ENCODE data around the gene PEDS1.
"Not testable (repeated sequence)": the region's sequence is repeated elsewhere in the genome, so short reads cannot be mapped to it uniquely, and the experiment has no call there.

PEDS1 gene

DNA sequence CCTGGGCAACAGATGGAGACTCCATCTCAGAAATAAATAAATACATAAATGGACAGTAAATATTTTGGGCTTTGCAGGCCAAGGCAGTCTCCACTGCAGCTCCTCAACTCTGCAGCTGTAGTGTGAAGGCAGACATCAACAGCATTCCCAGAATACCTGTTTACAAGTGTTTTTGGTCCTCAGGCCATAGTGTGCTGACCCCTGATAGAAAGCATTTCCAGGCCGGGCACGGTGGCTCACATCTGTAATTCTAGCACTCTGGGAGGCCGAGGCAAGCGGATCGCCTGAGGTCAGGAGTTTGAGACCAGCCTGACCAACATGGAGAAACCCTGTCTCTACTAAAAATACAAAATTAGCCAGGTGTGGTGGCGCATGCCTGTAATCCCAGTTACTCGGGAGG, 18.4 kb downstream of the PEDS1 start:
- POLR2A ChIA-PET; H3K9me3 ChIP-seq (ENCODE audit: control insufficient read depth, insufficient read depth, low read depth, low read length); H3K27ac ChIP-seq (ENCODE audit: extremely low read depth, low read depth, low read length); H3K4me1 ChIP-seq (ENCODE audit: control insufficient read depth, insufficient read depth, low read length); H3K4me3 ChIP-seq (ENCODE audit: low read depth, low read length): not testable (repeated sequence)
- H3K36me3 ChIP-seq (ENCODE audit: control insufficient read depth in 2 of 2, insufficient read depth in 1 of 2, low read length in 2 of 2): peaks cover 7 to 82% of the 10 kb centered on the region in 2 experiments; a peak in 2 of 3 replicates
- CTCF ChIA-PET: interaction anchor here (0.8 to 1.9 kb wide), 3 partner anchors 11 to 64 kb away, joined by 3 to 6 read pairs (median 4); no protein-coding TSS in a partner anchor

DNA sequence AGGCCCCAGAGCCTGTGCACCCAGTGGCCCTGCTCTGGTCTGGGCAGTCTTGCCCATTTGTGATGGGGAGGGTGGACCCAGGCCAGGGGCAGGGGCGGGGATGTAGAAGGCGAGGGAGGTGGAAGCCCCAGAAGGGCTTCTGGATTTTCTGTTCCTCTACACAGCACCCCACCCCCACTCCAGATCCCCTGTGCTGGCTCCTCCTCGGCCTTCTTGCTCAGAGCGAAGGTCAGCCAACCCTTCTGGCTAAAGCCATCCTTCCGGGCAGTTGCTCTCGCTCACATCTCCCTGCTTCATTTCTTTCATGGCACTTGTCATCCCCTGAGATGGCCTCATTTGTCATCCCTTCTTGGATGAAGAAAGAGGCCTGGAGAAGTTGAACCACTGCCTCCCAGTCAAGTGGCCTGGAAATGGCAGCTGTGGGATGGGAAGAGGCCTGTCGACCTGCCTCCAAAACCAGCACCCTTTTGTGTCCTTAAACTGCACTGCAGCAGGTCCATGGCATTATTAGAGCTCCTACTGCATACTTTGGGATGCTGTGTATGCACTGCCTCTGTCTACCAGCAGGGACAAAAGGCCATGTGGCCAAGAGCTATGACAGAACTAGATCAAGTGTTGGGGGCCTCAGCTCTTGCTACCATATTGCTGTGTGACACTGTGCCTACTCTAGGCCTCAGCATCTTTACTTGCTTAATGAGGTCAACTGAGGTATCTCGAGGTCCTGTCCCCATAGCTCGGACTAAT, 19.9 kb downstream of the PEDS1 start:
- CTCF ChIA-PET: interaction anchor here (1.4 to 1.9 kb wide), 3 partner anchors 15 to 62 kb away, joined by 4 to 6 read pairs (median 4); no protein-coding TSS in a partner anchor
- Histone ChIP-seq H3K4me1 (ENCODE audit: control insufficient read depth, insufficient read depth, low read length) (no peaks in the 10 kb centered on the region), H3K27ac (ENCODE audit: extremely low read depth, low read depth, low read length) (no peak overlapping the region), H3K36me3 (ENCODE audit: control insufficient read depth in 2 of 2, insufficient read depth in 1 of 2, low read length in 2 of 2) (peaks cover 7 to 84% of the 10 kb centered on the region in 2 experiments; a peak in 2 of 3 replicates), H3K4me3 (ENCODE audit: low read depth, low read length) (no peak overlapping the region), H3K9me3 (ENCODE audit: control insufficient read depth, insufficient read depth, low read depth, low read length) (no peaks in the 10 kb centered on the region)
- POLR2A ChIA-PET: interaction anchor here (0.7 to 1.4 kb wide), 2 partner anchors 11 to 218 kb away, joined by 3 to 8 read pairs; partner anchors contain the start of gene SPATA2
- TF ChIP-seq, protein P1, sequence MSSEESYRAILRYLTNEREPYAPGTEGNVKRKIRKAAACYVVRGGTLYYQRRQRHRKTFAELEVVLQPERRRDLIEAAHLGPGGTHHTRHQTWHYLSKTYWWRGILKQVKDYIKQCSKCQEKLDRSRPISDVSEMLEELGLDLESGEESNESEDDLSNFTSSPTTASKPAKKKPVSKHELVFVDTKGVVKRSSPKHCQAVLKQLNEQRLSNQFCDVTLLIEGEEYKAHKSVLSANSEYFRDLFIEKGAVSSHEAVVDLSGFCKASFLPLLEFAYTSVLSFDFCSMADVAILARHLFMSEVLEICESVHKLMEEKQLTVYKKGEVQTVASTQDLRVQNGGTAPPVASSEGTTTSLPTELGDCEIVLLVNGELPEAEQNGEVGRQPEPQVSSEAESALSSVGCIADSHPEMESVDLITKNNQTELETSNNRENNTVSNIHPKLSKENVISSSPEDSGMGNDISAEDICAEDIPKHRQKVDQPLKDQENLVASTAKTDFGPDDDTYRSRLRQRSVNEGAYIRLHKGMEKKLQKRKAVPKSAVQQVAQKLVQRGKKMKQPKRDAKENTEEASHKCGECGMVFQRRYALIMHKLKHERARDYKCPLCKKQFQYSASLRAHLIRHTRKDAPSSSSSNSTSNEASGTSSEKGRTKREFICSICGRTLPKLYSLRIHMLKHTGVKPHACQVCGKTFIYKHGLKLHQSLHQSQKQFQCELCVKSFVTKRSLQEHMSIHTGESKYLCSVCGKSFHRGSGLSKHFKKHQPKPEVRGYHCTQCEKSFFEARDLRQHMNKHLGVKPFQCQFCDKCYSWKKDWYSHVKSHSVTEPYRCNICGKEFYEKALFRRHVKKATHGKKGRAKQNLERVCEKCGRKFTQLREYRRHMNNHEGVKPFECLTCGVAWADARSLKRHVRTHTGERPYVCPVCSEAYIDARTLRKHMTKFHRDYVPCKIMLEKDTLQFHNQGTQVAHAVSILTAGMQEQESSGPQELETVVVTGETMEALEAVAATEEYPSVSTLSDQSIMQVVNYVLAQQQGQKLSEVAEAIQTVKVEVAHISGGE (tag by site-specific recombination; conservative IDR thresholded peaks at IDR 0.05; ENCODE audit: low read depth): no peak
- no peak for TF ChIP-seq ZNF266 (tag by site-specific recombination; IDR thresholded peaks at IDR 0.05; ENCODE audit: low read depth)
- TF ChIP-seq, protein P2, sequence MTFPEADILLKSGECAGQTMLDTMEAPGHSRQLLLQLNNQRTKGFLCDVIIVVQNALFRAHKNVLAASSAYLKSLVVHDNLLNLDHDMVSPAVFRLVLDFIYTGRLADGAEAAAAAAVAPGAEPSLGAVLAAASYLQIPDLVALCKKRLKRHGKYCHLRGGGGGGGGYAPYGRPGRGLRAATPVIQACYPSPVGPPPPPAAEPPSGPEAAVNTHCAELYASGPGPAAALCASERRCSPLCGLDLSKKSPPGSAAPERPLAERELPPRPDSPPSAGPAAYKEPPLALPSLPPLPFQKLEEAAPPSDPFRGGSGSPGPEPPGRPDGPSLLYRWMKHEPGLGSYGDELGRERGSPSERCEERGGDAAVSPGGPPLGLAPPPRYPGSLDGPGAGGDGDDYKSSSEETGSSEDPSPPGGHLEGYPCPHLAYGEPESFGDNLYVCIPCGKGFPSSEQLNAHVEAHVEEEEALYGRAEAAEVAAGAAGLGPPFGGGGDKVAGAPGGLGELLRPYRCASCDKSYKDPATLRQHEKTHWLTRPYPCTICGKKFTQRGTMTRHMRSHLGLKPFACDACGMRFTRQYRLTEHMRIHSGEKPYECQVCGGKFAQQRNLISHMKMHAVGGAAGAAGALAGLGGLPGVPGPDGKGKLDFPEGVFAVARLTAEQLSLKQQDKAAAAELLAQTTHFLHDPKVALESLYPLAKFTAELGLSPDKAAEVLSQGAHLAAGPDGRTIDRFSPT (tag by site-specific recombination; IDR thresholded peaks at IDR 0.05): no peak
- TF ChIP-seq, protein P3, sequence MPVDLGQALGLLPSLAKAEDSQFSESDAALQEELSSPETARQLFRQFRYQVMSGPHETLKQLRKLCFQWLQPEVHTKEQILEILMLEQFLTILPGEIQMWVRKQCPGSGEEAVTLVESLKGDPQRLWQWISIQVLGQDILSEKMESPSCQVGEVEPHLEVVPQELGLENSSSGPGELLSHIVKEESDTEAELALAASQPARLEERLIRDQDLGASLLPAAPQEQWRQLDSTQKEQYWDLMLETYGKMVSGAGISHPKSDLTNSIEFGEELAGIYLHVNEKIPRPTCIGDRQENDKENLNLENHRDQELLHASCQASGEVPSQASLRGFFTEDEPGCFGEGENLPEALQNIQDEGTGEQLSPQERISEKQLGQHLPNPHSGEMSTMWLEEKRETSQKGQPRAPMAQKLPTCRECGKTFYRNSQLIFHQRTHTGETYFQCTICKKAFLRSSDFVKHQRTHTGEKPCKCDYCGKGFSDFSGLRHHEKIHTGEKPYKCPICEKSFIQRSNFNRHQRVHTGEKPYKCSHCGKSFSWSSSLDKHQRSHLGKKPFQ (tag by site-specific recombination; IDR thresholded peaks at IDR 0.05): no peak

DNA sequence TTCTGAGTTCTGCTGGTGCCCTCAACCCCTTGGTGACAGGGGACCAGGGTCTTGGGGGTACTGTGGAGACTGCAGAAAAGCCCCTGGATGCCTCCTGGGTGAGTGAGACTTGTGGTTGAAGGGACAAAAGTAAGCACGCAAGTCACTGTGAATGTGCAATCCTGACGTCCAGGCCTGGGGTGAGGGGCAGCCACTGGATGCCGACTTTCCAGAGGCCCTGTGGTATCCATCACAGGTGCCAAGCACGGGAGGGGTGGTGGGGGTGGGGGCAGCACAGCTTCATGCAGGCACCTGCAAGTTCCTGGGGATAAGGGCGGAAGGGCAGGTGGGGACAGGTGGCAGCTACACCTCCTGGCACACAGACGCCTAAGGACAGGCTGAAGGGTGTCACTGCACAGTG, 20.5 kb downstream of the PEDS1 start:
- no peak overlapping the region for H3K27ac ChIP-seq (ENCODE audit: extremely low read depth, low read depth, low read length)
- TF ChIP-seq ZNF530 (tag by site-specific recombination; IDR thresholded peaks at IDR 0.05; ENCODE audit: low read depth): no peak
- no peak for TF ChIP-seq ZNF23 (tag by site-specific recombination; IDR thresholded peaks at IDR 0.05; ENCODE audit: borderline replicate concordance)
- TF ChIP-seq ZEB2 (tag by site-specific recombination; IDR thresholded peaks at IDR 0.05): no peak
- no peak for TF ChIP-seq ZNF677 (tag by site-specific recombination; IDR thresholded peaks at IDR 0.05)
- TF ChIP-seq HOXD13 (CRISPR knock-in tag; IDR thresholded peaks at IDR 0.05; ENCODE audit: borderline replicate concordance): no peak
- TF ChIP-seq ZNF529 (tag by site-specific recombination; IDR thresholded peaks at IDR 0.05; ENCODE audit: insufficient replicate concordance): no peak
- no peak for TF ChIP-seq ZNF416 (tag by site-specific recombination; IDR thresholded peaks at IDR 0.05)
- no peak for TF ChIP-seq ZNF621 (tag by site-specific recombination; IDR thresholded peaks at IDR 0.05)
- no peak for TF ChIP-seq ZBTB7A (tag by site-specific recombination; IDR thresholded peaks at IDR 0.05; ENCODE audit: low read depth)
- no peaks in the 10 kb centered on the region for H3K4me1 ChIP-seq (ENCODE audit: control insufficient read depth, insufficient read depth, low read length)
- H3K4me3 ChIP-seq (ENCODE audit: low read depth, low read length): no peak overlapping the region
- ChIA-PET POLR2A (no interaction called here), CTCF (interaction anchor here (0.6 to 1.4 kb wide), 2 partner anchors 13 to 14 kb away, joined by 3 to 4 read pairs; no protein-coding TSS in a partner anchor)
- H3K36me3 ChIP-seq (ENCODE audit: control insufficient read depth in 2 of 2, insufficient read depth in 1 of 2, low read length in 2 of 2): peaks cover 7 to 86% of the 10 kb centered on the region in 2 experiments; a peak in 2 of 3 replicates
- H3K9me3 ChIP-seq (ENCODE audit: control insufficient read depth, insufficient read depth, low read depth, low read length): no peaks in the 10 kb centered on the region
